GM12873 (cell line): ENCODE data around the gene NODAL.
A peak's percentile ranks its signal among the peaks of the same experiment; 100 is the strongest.

Experiments
- TF ChIP-seq, protein P1 (sequence below): IDR thresholded peaks from 2 replicates; pipeline ENCODE4 v1.5.1; 2012; ENCODE audit warnings: low read depth, mild to moderate bottlenecking, moderate library complexity, low read length, control low read depth; ENCODE audit not compliant: insufficient read depth; ENCODE audit errors: missing control alignments

NODAL gene

DNA sequence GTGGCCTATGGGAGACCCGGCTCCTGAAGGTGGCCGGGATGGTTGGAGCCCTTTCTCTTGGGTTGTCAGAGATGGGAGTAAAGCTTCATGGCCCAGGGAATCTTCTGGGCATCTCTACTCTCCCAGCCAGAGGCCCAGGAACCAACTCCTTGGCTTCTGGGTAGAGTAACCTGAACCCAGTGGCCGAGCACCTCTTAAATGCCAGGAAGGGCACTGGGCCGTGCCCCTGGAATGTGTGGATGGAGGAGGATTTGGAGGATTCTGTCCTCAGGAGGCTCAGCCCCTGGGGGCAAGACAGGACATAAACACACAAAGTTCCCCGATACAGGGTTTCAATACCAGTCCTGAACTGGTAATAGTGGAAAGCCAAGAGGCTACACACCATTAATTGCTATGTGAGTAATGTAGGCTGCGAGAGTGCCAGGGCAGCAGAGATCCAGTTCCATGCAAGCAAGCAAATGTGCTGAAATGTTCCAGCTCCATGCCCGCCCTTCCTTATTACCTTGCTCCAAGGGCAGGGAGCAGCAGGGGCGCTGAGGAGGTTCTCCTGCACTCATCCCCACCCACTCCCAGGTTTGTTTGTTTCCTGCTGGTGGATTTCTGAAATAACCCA lies 38.3 kb upstream of the NODAL start:
- TF ChIP-seq, protein P1, sequence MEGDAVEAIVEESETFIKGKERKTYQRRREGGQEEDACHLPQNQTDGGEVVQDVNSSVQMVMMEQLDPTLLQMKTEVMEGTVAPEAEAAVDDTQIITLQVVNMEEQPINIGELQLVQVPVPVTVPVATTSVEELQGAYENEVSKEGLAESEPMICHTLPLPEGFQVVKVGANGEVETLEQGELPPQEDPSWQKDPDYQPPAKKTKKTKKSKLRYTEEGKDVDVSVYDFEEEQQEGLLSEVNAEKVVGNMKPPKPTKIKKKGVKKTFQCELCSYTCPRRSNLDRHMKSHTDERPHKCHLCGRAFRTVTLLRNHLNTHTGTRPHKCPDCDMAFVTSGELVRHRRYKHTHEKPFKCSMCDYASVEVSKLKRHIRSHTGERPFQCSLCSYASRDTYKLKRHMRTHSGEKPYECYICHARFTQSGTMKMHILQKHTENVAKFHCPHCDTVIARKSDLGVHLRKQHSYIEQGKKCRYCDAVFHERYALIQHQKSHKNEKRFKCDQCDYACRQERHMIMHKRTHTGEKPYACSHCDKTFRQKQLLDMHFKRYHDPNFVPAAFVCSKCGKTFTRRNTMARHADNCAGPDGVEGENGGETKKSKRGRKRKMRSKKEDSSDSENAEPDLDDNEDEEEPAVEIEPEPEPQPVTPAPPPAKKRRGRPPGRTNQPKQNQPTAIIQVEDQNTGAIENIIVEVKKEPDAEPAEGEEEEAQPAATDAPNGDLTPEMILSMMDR: no peak

DNA sequence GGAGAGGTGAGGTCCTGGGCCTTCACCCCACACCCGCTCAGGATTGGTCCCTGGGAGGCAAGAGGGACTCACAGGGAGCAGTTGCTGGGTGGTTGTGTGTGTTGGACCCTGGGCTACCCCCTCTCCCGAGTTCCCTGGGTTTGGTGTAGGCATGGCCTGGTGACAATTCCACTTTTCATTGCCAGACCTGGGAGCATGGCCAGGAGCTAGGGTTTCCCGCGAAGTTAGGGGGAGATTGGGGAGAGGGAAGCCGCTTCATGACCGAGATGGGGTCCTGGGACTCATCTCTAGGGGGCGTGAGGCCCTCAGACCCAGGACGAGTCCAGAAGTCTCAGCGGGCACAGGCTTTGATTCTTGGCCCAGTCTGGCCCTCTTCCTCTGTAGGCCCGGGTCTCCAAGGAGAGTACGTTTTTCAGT lies 37.7 kb upstream of the NODAL start:
- TF ChIP-seq, protein P1: peak; percentile 40

DNA sequence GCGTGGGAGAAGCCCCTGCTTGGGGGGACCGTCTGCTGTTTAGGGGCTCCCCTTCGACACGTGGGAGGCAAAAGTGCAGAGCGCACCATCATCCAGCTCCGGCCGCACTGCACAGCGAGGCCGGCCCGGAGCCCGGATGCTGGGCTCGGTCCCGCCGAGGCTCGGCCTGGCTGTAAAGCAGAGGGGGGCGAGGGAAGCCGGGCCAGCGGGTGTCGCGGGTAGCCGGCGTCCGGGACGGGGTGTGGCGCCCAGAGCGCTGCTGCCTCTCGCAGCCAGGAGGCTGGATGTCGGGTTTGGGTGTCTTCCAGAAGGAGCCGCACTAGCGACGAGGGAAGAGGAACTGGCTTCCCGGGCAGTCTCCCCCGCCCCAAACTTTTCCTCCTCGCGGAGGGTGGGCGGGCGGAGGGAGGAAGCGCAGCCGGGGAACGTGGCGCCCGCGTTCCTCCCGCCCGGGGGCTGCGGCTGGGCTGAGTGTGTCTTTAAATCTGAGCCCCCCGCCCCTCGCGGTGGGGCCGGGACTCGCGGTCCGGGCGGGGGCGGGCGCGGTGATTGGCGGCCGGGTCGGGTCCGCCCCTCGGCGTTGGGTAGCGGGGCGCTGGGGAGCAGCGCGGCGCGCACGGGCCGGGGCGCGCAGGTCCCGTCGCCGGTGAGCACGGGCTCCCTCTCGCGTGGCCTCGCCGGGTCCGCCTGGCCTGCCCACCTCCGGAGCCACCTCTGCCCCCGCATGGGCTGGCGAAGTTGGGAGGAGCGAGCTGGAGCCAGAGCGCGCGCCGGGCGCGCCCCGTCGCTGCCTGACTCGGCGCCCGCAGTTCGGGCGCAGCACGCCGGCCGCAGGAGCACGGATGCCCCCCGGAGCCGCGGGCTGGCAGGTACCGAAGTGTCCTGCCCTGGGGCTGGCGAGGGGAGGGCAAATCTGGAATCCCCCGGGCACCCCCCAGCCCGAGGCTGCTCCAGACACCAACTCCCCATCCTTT lies 37.0 kb upstream of the NODAL start, which contains the start of gene PALD1:
Gene PALD1 (plus strand): TSS at position 577 of the 974 bp plus-strand sequence. CDS start 47,185 bp downstream, outside the sequence.
- TF ChIP-seq, protein P1: no peak

DNA sequence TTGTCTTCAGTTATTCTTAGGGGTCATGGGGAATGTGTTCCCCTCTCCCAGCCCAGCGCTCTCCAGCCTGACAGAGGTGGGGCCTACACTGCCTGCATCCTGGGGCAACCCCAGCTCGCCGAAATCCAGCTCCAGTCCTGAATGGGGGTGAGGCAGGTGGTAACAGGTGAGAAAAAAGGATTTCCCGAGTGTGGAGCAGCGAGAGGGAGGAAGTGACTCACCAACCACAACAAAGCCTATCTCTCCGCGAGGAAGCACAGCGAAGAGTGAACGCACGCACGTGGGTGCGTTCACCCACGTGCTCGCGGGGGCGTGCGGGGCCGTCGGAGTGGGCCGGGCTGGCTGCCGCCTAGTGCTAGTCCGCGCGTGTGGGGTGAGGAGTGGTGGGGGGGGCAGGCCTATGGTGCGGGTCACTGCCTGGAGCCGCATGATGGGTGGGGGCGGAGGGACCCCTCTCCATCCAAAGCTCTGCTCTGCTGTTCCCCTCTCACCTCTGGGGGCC lies 36.2 kb upstream of the NODAL start:
- TF ChIP-seq, protein P1: no peak

DNA sequence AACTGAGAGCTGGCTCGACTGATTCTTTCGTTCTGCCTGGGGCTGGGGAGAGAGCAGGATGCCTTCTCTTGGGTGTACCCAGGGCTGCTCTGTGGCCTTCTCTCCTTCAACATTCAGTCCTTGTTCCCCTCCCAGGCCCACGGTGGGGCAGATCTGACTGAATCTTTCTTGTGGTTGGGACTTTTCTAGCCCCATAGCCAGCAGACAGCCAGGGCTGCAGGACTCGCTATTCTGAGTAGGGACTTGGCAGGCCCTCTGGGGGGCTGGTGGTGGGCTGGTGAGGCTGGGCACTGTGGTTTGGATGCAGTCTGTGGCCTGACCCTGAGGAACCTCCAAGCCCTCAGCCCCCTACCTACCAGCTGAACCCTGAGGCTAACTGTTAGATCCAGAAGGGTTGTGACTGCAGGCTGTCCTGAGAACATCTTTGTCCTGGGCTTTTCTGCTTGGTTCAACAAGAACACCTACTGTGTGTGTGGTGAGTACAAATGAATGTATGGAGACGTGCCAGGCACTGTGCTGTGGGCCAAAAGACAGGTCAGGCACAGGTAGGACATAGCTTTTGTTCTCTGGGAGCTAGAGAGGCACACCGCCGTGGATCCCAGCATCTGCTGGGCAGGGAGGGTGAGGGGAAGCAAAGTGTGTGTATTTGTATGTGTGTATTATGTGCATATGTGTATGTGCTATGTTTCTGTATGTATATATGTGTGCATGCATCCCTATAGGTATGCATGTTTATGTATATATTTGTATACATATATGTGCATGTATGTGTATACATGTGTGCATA lies 35.0 kb upstream of the NODAL start:
- TF ChIP-seq, protein P1: no peak

DNA sequence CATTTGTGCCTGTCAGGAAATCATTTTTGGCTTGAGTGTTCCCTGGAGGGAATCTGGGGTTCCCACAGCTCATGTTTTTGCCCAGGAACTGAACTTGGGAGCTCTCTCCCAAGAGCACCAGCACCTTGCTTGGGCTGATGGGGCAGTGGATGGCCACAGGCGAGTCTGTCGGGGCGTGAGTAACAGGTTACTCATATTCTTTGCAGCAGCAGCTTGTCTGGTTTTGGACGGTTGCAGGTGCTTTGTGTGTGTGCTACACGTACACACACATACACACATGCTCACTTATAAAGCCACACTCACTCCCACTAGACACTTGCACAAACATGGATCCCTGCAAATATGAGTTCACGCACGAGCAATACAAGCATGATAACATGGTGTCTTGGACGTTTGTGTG lies 34.2 kb upstream of the NODAL start:
- TF ChIP-seq, protein P1: no peak
